SK-MEL-5 (cell line): ENCODE results near the gene TRPV4. TPM values are rescaled to one million over a fixed set of nuclear protein-coding genes. Genes with fewer than 3 reads are reported as not detected.
A peak's percentile ranks its signal among the peaks of the same experiment; 100 is the strongest.

ENCODE experiments used
- DNase-seq: peaks from one replicate; pipeline ENCODE4 v3.0.0-alpha.2; 2016; ENCODE audit warnings: low read depth, low spot score
- in situ Hi-C: cut with HindIII; loops from 2 replicates; pipeline ENCODE4 v1.10.0; 2016; ENCODE audit warnings: low sequenced_read_pairs, high pct_unique_total_duplicates, low pct_unique_long_range_greater_than_20kb
- total RNA-seq: library from RNA; depleted of rRNA; stranded (reverse); fragments of >200 nt; shearing (Covaris generic); gene quantifications from 2 replicates; pipeline ENCODE4 v1.2.3, GENCODE V29; 2014

The TRPV4 gene
- total RNA-seq, 1 experiment from 2014 or later, result 0.13 TPM

DNA sequence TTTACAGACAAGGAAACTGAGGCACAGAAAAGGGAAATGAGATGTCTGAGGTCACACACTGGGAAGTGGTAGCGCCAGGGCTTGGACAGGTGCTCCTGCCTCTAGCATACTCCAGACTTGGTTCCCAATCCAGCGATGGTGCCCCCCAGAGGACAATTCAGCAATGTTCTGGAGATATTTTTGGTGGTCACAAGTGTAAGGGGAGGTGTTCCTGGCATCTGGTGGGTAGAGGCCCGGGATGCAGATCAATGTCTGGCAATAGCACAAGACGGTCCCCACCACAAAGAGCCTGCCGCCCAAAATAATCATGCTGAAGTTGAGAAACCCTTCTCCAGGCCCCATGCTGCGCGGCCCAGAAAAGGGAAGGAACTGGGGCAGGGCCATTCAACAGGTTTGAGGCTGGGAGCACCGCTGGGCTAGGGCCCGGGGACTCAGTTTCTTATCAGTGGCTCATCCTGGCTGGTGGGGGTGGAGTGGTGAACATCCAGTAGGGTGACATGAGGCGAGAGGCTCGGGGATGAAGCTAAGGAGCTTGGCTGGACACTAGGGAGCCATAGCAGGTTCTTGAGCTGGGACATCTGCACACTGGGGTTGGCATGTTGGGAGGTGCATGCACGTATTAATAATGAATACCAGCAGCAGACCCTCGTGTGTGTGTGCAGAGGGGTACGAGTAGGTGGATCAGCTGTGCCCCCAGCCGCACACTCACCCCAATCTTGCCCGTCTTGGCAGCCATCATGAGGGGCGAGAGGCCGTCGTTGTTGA lies 35.1 kb downstream of the TRPV4 start:
- in situ Hi-C loops, result no loop called here
- DNase-seq, result peak; percentile 66

DNA sequence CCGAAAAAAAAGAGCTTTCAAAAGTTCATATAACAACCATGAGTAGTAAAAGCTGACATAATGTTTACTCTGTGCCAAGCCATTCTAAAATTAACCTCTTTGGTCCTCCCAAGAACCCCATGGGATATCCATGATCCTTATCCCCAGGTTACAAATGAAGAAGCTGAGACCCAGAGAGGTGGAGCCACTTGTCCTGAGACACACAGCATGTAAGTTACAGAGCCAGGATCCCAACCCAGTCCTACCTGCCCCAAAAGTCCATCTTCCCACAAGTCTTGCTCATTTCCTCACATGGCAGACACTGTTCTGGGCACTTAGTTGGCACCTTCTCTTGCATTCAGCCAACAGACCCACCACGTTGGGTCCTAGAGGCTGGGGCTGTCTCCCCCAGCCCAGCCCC lies 37.1 kb downstream of the TRPV4 start:
- in situ Hi-C loops, result no loop called here
- DNase-seq, result no peak

DNA sequence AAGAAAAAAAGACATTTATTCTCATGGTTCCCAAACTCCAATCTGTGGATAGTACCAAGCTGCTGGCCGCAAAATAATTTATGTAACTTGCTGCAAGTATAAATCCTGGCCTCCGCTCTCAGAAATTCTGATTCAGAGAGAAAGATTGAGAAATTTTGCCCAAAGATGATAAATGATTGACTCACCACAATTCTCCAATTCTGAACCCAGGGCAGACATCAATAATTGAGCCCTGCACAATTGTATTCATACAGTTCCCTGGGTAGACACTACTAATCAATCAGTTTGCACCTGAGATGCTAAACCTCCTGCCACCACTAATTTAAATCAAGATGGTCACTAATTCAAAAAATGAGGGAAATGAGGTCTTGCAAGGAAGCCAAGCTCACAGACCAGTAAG lies 38.2 kb downstream of the TRPV4 start:
- no peak for DNase-seq
- in situ Hi-C loops, result no loop called here

DNA sequence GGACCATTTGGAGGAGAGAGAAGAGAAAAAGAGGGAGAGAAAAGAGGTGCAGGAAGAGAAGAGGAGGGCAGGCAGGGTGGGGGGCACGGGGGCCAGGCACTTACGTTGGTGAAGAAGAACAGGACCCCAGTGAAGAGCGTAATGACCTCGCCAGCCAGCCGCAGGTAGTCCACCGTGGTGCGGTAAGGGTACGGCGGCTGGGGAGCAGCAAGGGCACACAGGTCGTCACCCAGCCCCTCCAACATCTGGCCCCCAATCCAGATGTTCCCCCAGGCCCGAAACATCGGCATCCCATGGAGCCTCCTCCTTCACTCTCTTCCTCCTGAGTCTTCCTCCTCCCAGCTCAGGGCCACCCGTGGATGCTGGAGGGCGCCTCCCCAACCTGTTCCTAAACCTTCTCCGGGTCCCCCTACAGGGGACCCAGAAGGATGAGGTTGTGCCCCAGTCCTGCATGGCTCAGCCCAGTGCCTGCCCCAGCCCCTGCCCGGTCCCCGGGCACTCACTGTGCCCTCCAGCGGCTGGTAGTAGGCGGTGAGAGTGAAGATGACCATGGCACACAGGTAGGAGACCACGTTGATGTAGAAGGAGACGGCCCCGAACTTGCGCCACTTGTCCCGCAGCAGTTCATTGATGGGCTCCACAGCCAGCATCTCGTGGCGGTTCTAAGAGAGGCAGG lies 39.2 kb downstream of the TRPV4 start:
- DNase-seq, result no peak
- in situ Hi-C loops, result no loop called here

DNA sequence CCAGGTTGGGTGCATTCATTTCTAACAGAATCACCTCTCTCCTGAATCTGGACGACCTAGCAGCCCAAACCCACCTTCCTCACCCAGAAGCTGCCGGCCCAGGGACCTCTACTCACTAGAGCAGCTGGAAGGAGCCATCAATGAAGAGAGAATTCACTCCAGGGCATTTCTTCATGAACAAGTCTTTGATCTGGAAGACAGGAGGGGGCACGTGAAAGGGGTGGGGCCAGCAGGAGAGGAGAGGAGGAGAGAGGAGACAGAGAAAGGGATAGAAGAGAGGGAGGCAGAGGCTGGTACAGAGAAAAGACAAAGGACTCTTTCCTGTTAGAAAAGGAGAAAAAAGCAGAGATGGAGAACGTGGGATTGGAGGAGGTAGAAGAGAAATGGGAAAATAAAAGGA lies 39.8 kb downstream of the TRPV4 start:
- DNase-seq, result no peak
- in situ Hi-C loops, result no loop called here

DNA sequence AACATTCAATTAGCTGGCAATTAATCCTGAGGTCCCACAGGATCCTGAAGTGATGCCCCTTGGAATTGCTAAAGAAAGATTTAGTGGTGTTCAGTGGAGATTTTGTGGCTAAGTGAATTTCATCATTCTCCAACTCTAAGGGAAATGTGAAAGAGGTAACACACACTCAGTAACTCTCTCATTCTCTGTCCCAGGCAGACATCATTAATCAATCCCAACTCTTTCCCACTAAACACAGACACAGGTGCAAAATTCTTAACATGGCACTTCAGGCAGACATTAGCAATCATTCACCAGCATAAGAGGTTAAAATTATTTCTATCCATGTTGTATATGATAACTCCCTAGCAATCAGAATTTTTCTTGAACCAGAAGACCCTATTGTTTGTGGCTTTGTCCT lies 40.2 kb downstream of the TRPV4 start:
- in situ Hi-C loops, result no loop called here
- no peak for DNase-seq

DNA sequence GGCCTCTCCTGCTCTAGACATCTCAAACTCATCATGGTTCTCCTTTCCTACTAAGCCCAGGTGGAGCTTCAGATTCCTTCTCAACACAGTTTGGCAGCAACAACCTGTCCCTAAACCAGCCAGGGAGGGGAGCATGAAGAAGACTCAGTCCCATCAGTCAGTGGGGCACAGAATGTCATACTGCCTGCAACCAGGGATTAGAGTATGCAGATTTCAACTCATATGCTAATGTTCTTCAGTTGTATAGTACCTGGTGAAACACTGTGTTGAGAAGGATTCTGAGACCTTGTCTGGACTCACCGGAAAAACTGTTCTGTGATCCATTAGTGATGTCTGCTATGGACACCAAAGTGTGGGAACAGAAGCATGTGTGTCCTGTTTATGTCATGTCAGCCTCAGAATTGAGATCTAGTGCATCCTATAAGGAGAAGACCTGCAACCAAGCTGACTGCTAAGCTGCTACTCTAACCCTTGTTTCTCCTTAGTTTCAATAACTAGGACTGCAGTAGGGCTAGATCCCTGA lies 43.6 kb downstream of the TRPV4 start:
- DNase-seq, result no peak

DNA sequence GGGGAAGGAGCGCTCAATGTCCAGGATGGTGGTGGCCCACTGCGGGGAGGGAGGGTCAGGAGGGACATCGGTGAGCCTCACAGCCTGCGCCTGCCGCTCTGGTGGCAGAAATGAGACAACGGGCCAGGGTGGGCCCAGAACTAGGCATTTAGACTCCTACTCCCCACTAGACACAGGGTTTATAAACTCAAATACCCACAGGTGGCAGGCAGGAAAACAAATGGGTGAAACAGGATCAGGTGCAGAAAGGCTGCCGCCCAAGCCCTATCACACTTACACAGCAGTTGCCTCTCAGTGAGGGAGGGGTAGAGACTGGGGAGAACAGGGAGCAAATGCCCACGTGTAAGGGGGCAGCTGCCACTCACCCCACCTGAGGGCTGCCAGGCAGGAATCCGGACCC lies 46.4 kb downstream of the TRPV4 start:
- DNase-seq, result no peak
- in situ Hi-C loops, result no loop called here

More for the DNA sequence above, 43.6 kb downstream of the TRPV4 start:
- in situ Hi-C loops, result no loop called here

DNA sequence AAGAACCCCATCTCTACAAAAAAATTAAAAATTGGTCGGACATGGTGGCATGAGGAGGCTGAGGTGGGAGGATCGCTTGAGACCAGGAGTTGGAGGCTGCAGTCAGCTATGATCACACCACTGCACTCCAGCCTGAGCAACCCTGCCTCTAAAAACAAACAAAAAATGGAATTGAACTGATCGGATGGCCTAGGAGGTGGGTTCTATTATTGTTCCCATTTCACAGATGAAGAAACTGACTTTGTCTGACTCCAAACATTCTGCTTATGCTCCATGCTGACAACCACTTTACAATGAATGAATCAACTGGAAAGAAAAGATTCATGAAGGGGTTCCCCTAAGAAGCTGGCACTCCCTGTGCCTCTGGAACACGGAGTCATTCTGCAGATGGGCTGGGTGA lies 47.3 kb downstream of the TRPV4 start:
- in situ Hi-C loops, result no loop called here
- DNase-seq, result no peak

DNA sequence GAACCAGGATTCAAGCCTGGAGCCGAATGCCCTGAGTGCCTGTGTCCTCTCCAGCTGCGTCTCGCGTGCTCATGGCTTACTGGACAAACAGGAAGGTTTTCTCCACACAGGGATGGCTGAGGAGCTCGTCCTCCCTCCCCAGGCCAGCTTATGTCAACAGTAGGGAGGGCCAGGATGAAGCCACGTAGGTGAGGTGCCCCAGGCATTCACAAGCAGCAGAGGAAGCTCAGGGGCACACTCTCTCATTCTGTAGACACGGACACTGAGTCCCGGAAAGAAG lies 49.3 kb downstream of the TRPV4 start:
- in situ Hi-C loops, result no loop called here
- DNase-seq, result no peak

DNA sequence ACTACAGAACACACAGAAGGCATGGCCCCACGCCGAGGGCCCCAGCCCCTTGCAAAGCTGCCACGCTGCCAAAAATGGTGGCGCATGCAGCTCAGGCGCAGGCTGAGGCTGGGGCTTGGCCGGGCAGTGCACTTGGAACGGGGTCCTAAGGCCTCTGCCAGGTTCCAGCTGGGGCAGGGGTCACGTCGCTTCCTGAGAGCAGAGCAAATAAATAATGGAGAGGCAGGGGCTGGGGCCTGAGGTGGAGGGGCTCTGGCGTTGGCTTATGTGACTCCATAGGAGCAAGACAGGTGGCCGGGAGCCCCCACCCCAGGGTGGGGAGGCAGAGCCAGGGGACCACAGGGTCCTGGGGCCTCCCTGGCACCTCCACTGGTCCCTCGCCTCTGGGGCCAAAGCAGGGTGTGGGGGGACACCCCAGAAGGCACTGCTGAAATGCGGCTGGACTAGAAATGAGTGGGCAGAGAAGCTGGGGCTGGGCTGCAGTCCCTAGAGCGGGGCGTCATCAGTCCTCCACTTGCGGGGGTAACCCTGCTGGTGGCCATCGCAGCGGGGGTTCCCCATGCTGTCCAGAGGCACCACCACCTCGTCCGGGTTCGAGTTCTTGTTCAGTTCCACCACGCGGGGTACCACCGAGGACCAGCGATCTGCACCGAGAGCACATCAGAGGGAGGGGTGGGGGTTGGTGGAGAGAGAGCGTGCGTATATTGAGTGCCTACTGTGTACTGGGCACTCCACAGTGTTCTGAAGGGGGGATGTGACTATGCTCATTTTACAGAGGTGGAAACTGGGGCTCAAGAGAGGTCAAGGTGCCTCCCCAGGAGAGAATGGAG lies 49.8 kb downstream of the TRPV4 start:
- in situ Hi-C loops, result no loop called here
- DNase-seq, result no peak

DNA sequence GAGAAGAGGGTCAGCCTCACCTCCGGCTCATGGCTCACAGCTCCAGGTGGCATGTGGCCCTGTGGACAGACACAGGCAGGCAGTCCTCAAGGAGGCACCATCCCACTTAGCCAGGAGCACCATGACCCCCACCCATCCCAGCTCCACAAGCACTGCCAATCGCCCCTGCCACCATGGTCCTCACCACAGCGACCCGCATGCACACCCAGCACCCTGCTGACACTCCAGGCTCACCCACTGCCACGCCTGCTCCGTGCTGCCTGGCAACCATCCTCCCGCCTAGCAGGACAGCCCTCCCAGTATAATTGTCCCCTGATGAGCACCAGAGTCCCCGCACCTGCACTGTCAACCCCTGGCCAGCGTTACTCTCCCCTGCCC lies 50.9 kb downstream of the TRPV4 start:
- in situ Hi-C loops, result no loop called here
- DNase-seq, result no peak

DNA sequence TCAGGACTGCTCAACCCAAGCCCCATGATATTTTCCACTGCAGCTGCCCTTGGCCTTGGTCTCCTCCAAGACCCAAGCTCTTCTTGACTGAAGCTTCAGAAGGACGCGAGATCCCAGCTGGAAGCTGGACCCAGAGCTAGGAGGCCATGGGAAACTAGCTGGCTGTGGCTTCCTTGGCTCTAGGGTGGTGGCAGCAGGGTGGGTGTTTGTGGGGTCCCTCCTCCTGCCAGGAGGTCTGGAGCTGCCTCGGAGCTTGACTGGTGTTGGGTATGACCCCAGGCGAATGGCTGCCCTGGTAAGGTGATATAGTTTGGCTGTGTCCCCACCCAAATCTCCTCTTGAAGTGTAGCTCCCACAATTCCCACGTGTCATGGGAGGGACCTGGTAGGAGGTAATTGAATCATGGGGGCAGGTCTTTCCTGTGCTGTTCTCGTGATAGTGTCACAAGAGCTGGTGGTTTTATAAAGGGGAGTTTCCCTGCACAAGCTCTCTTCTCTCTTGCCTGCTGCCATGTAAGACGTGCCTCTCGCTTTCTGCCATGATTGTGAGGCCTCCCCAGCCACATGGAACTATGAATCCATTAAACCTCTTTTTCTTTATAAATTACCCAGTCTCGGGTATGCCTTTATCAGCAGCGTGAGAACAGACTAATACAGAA lies 51.4 kb downstream of the TRPV4 start:
- in situ Hi-C loops, result no loop called here
- DNase-seq, result no peak

DNA sequence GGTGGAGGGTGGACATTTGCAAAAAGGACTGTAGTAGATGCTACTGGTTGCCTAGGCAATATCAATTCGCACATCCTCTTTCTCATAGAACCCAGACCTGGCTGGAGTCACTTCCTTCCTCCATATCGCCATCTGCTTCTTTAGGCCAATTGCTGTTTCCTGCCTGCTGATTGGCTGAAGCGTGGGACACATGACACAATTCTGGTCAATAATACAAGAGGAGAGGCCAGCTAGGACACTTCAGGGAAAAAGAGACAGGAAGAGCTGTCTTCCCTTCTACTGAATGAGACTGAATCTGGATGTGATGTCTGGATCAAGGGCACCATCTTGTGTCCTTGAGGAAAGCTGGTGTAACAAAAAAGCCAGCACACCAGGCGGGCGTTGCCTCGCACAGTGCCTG lies 53.8 kb downstream of the TRPV4 start:
- in situ Hi-C loops, result loop anchor here (10.0 kb wide), 1 partner anchor 255 kb away; no protein-coding TSS in a partner anchor
- DNase-seq, result peak; percentile 25

DNA sequence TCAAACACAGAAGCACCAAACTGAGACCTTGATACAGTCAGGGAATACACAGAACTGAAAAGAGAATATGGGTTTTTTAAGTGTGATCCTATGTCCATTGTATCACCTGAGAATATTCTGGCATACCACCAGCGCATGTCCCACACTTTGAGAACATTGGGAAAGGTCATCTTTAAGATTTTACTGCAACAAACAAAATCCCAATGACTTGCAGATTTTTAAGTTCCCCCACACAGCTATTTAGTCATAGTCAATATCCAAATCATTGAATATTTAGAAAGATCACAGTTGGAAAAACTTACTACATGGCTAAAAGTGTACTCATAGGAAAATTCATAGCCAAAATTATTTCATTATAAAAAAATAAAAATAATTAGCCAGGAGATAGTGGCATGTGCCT lies 54.5 kb downstream of the TRPV4 start:
- in situ Hi-C loops, result loop anchor here (10.0 kb wide), 1 partner anchor 254 kb away; no protein-coding TSS in a partner anchor
- no peak for DNase-seq

DNA sequence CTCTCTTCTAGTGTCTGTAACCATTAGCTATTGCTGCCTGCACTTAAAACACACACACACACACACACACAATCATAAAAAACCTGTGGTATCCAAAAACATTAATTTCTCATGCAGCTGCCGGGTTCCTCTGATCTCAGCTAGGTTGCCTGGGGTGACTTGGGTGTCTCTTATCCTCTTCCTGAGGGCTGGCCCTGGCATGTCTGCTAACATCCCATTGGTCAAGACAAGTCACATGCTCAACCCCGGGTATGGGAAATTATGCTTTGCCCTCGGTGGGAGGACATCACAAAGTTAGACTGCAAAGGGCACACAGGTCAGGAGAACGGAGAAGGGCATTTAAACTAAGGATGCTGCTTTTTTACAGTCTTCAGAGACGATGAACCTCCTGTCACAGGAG lies 55.7 kb downstream of the TRPV4 start:
- DNase-seq, result peak; percentile 82
- in situ Hi-C loops, result loop anchor here (10.0 kb wide), 1 partner anchor 253 kb away; no protein-coding TSS in a partner anchor

DNA sequence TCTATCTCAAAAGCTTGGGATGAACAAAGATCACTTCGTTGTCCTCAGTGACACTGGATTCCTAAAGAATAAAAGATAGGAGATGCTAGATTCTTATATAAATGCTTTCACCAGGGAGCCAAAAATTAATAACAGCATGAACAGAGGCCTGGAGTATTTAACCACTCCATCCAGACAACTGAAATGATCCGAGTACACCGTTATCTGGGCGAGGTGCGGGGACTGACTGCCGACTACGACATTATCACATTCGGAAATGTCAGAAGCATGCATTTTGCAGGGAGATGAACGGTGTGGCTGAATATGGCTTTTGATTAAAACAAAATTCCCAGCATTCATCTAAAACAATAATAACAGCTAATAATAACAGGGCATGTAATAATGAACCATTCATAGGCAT lies 56.6 kb downstream of the TRPV4 start:
- DNase-seq, result no peak
- in situ Hi-C loops, result loop anchor here (10.0 kb wide), 1 partner anchor 252 kb away; no protein-coding TSS in a partner anchor
